HG02885 (cell line): Measurements from ENCODE around the gene TEX52.

Source experiments
- ATAC-seq: cut with Tn5 transposase; IDR thresholded peaks from one replicate; pipeline ENCODE4 v1.9.1; 2021; ENCODE audit warnings: mild to moderate bottlenecking; ENCODE audit not compliant: unreplicated experiment, poor library complexity

TEX52 gene

GRCh38 chr12:2801044-2801783 lies 55.6 kb downstream of the TEX52 start:
- no peak for ATAC-seq

- no peak for ATAC-seq
Observed at GRCh38 chr12:2800046-2800570, 56.7 kb downstream of the TEX52 start.
